MCF 10A (cell line): Measurements from ENCODE around the gene CCM2. TPM values are rescaled to one million over a fixed set of nuclear protein-coding genes. Genes with fewer than 3 reads are reported as not detected.

Experiments
- BruUV-seq: library from RNA; stranded (reverse); fragments of 400-500 nt; replicated peaks from 2 replicates; lab custom pipeline; 2021; lab: Mats Ljungman, UMichigan
- CTCF ChIA-PET: fragments of 300-600 bp; sonication (Branson Sonifier 250); formaldehyde crosslinking; extraction: SDS; loops from one replicate; lab custom pipeline; 2021; ENCODE audit warnings: antibody characterized with exemption, inconsistent platforms; lab: Yijun Ruan, JAX
- POLR2A ChIA-PET: fragments of 300-600, 350-650 bp; sonication (Branson Sonifier 250); formaldehyde crosslinking; extraction: SDS; loops from one replicate; lab custom pipeline; 2020; ENCODE audit warnings: antibody characterized with exemption, inconsistent platforms; lab: Yijun Ruan, JAX
- DNase-seq: peaks from one replicate; pipeline ENCODE4 v3.0.0-alpha.2; 2018; ENCODE audit not compliant: unreplicated experiment
- H3K27ac Mint-ChIP-seq: one replicate; pipeline ENCODE4 v1.8.0; 2022; ENCODE audit warnings: mild to moderate bottlenecking, low read depth, mixed read lengths; ENCODE audit not compliant: unreplicated experiment
- H3K27me3 Mint-ChIP-seq: one replicate; pipeline ENCODE4 v1.8.0; 2022; ENCODE audit warnings: mixed read lengths; ENCODE audit not compliant: insufficient read depth, unreplicated experiment
- H3K36me3 Mint-ChIP-seq: one replicate; pipeline ENCODE4 v1.8.0; 2022; ENCODE audit warnings: mild to moderate bottlenecking, moderate library complexity, mixed read lengths; ENCODE audit not compliant: insufficient read depth, unreplicated experiment
- H3K4me1 Mint-ChIP-seq: one replicate; pipeline ENCODE4 v1.8.0; 2022; ENCODE audit warnings: mixed read lengths; ENCODE audit not compliant: insufficient read depth, unreplicated experiment
- H3K4me3 Mint-ChIP-seq: one replicate; pipeline ENCODE4 v1.8.0; 2022; ENCODE audit warnings: mild to moderate bottlenecking, moderate library complexity, mixed read lengths; ENCODE audit not compliant: unreplicated experiment
- H3K9me3 Mint-ChIP-seq: one replicate; pipeline ENCODE4 v1.8.0; 2022; ENCODE audit warnings: mixed read lengths; ENCODE audit not compliant: unreplicated experiment
- intact Hi-C: fragments of 100-400 bp; cut with micrococcal nuclease; formaldehyde crosslinking; loops from 2 replicates; pipeline ENCODE4 v1.14.1; 2022
- total RNA-seq: library from RNA; stranded (reverse); gene quantifications from 2 replicates; pipeline ENCODE4 v1.2.3, GENCODE V29; 2022
- TF ChIP-seq, protein P1 (sequence below): fragments of 200-600 bp; IDR thresholded peaks from one replicate; pipeline ENCODE4 v1.8.0; 2022; ENCODE audit warnings: antibody characterized with exemption, mild to moderate bottlenecking; ENCODE audit not compliant: unreplicated experiment

The CCM2 gene
- total RNA-seq, 1 experiment from 2014 or later: 36.2 TPM

DNA sequence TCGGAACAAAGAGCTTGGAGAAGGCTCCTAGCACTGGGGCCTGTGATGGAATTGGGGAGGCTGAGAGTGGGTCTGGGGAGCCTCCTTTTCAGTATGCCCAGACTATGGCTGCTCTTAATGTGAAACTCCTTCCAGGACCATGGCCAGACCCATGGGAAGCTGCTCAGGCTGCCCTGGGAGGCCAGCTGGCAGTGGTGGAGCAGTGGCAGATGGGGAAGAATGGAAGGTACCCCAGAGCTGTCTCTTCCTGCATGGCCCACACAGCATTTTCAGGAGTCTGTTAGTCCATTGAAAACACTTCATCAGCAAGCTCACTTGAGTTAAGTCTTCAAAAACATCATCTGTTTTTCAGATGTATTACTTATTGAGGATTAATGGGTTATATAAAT, 70.2 kb downstream of the CCM2 start:
- peaks cover 27% of the 10 kb centered on the region for H3K4me1 Mint-ChIP-seq
- no peaks in the 10 kb centered on the region for H3K9me3 Mint-ChIP-seq
- no peak overlapping the region for H3K4me3 Mint-ChIP-seq
- ChIA-PET CTCF (interaction anchor here (0.6 to 1.5 kb wide), 3 partner anchors 50 to 216 kb away, joined by 3 to 7 read pairs (median 3); no protein-coding TSS in a partner anchor), POLR2A (no interaction called here)
- DNase-seq: no peak
- no peaks in the 10 kb centered on the region for H3K27me3 Mint-ChIP-seq
- H3K27ac Mint-ChIP-seq: no peak overlapping the region
- intact Hi-C loops: no loop called here
- peaks cover 41% of the 10 kb centered on the region for H3K36me3 Mint-ChIP-seq
- TF ChIP-seq, protein P1, sequence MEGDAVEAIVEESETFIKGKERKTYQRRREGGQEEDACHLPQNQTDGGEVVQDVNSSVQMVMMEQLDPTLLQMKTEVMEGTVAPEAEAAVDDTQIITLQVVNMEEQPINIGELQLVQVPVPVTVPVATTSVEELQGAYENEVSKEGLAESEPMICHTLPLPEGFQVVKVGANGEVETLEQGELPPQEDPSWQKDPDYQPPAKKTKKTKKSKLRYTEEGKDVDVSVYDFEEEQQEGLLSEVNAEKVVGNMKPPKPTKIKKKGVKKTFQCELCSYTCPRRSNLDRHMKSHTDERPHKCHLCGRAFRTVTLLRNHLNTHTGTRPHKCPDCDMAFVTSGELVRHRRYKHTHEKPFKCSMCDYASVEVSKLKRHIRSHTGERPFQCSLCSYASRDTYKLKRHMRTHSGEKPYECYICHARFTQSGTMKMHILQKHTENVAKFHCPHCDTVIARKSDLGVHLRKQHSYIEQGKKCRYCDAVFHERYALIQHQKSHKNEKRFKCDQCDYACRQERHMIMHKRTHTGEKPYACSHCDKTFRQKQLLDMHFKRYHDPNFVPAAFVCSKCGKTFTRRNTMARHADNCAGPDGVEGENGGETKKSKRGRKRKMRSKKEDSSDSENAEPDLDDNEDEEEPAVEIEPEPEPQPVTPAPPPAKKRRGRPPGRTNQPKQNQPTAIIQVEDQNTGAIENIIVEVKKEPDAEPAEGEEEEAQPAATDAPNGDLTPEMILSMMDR: no peak
- no TSS peak for BruUV-seq

- peaks cover 27% of the 10 kb centered on the region for H3K4me1 Mint-ChIP-seq
- DNase-seq: no peak
- no peak overlapping the region for H3K4me3 Mint-ChIP-seq
- no TSS peak for BruUV-seq
- ChIA-PET CTCF (interaction anchor here (0.5 kb wide), 1 partner anchor 223 kb away, joined by 3 read pairs; no protein-coding TSS in a partner anchor), POLR2A (interaction anchor here (0.7 kb wide), 1 partner anchor 490 kb away, joined by 3 read pairs; the partner anchor contains the start of gene TMED4)
- H3K27me3 Mint-ChIP-seq: no peaks in the 10 kb centered on the region
- intact Hi-C loops: no loop called here
- TF ChIP-seq, protein P1: no peak
- H3K9me3 Mint-ChIP-seq: no peaks in the 10 kb centered on the region
- peaks cover 38% of the 10 kb centered on the region for H3K36me3 Mint-ChIP-seq
- no peak overlapping the region for H3K27ac Mint-ChIP-seq
Measured at GRCh38 chr7:45071528-45071927, 71.5 kb downstream of the CCM2 start.

DNA sequence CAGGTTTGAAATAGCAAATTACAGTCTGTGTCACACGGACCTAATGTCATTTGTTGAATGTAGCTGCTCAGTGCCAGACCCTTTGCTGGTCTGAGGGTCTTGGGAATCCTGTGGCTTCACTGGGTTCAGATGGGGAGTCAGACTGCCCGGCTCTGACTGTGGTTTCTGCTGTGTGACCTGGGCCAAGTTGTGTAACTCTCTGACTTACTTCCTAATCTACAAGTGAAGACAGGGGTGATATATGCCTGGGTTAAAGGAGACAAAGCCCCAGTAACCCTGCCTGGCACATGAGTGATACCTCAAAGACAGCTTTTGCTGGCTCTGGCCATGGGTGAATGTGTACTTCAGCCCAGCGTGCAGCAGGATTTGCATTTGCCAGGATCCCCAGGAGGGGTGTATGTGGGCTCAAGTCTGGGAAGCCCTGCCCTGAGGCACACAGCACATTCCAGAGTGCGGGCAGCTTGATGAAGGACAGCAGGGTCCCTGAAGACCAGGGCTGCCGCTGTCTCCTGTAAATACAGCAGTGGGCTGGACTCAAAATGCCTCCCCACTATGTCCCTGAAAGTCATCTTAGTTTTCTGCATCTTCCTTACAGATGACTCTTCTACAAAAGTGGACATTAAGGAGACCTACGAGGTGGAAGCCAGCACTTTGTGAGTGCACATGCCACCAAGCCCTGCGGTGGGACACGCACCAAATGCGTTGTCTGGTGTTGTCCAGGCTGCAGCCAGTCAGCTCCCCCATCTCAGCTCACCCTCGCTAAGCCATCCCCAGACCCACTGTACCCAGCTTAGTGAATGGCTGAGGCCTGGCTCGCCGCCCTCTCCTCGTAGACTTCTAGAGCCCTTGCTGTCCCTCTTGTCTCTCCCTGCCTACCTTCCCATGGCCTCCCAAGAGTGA, 72.4 kb downstream of the CCM2 start:
- H3K4me3 Mint-ChIP-seq: no peak overlapping the region
- H3K4me1 Mint-ChIP-seq: peaks cover 27% of the 10 kb centered on the region
- no peak for DNase-seq
- H3K27ac Mint-ChIP-seq: peak overlapping the region; percentile 79
- no peaks in the 10 kb centered on the region for H3K27me3 Mint-ChIP-seq
- TF ChIP-seq, protein P1: no peak
- intact Hi-C loops: no loop called here
- no TSS peak for BruUV-seq
- peaks cover 36% of the 10 kb centered on the region for H3K36me3 Mint-ChIP-seq
- no peaks in the 10 kb centered on the region for H3K9me3 Mint-ChIP-seq
- POLR2A ChIA-PET: interaction anchor here (0.7 kb wide), 1 partner anchor 490 kb away, joined by 3 read pairs; the partner anchor contains the start of gene TMED4
- CTCF ChIA-PET: no interaction called here

- H3K4me3 Mint-ChIP-seq: no peak overlapping the region
- intact Hi-C loops: no loop called here
- no peaks in the 10 kb centered on the region for H3K9me3 Mint-ChIP-seq
- BruUV-seq: no TSS peak
- peaks cover 33% of the 10 kb centered on the region for H3K36me3 Mint-ChIP-seq
- peak; percentile 17 for DNase-seq
- H3K27ac Mint-ChIP-seq: peak overlapping the region; percentile 79
- CTCF ChIA-PET: no interaction called here
- peaks cover 24% of the 10 kb centered on the region for H3K4me1 Mint-ChIP-seq
- no peaks in the 10 kb centered on the region for H3K27me3 Mint-ChIP-seq
- TF ChIP-seq, protein P1: no peak
- POLR2A ChIA-PET: no interaction called here
Measured at GRCh38 chr7:45073031-45073785, 73.2 kb downstream of the CCM2 start.
